CD14-positive monocyte (primary cell): ENCODE measurements around the gene WWOX. TPM values are rescaled to one million over a fixed set of nuclear protein-coding genes. Genes with fewer than 3 reads are reported as not detected.
A peak's percentile ranks its signal among the peaks of the same experiment; 100 is the strongest.
"Not testable (repeated sequence)": the region's sequence is repeated elsewhere in the genome, so short reads cannot be mapped to it uniquely, and the experiment has no call there.

ENCODE experiments used
- DNase-seq, 3 donors: peaks; one replicate each; pipeline ENCODE4 v3.0.0-alpha.2; 2011 to 2022
- H2AFZ ChIP-seq: 2 replicates; pipeline ENCODE4 v1.6.0; 2012; ENCODE audit warnings: mild to moderate bottlenecking, low read depth, low read length, inconsistent platforms; ENCODE audit not compliant: insufficient read depth, poor library complexity, severe bottlenecking
- H3K27ac ChIP-seq, 2 donors: 1 replicate in 1 of 2; 2 replicates in 1 of 2; pipeline ENCODE4 v1.5.1; 2012 to 2013; ENCODE audit warnings: low read length in 2 of 2, control low read depth in 1 of 2, inconsistent platforms in 1 of 2, low read depth in 1 of 2, mild to moderate bottlenecking in 1 of 2
- H3K27me3 ChIP-seq, 2 donors: one replicate each; pipeline versions ENCODE4 v1.6.0 to v1.6.1; 2011 to 2013; ENCODE audit warnings: low read length in 2 of 2; ENCODE audit not compliant: control insufficient read depth in 2 of 2, insufficient read depth in 2 of 2
- H3K36me3 ChIP-seq, 2 donors: replicated peaks in 1 of 2; 1 replicate in 1 of 2; 2 replicates in 1 of 2; pipeline versions ENCODE4 v1.5.1 to v1.6.1; 2012 to 2013; ENCODE audit warnings: low read length in 2 of 2, control low read depth in 1 of 2, inconsistent platforms in 1 of 2, mild to moderate bottlenecking in 1 of 2; ENCODE audit not compliant: insufficient read depth in 2 of 2, control insufficient read depth in 1 of 2
- H3K4me1 ChIP-seq, 2 donors: 1 replicate in 1 of 2; 2 replicates in 1 of 2; pipeline versions ENCODE4 v1.5.1 to v1.6.1; 2012 to 2013; ENCODE audit warnings: low read length in 2 of 2, control low read depth in 1 of 2, inconsistent platforms in 1 of 2, mild to moderate bottlenecking in 1 of 2, moderate library complexity in 1 of 2; ENCODE audit not compliant: insufficient read depth in 2 of 2, control insufficient read depth in 1 of 2
- H3K4me2 ChIP-seq: replicated peaks from 2 replicates; pipeline ENCODE3; 2012; ENCODE audit warnings: low read length, moderate library complexity, mild to moderate bottlenecking; ENCODE audit not compliant: poor library complexity, severe bottlenecking; ENCODE audit errors: extremely low read depth
- H3K4me3 ChIP-seq, 3 experiments: fragments of 200-600 bp in 1 of 3; sonication (generic) in 1 of 3; replicated peaks in 1 of 3; 1 replicate in 2 of 3; 2 replicates in 1 of 3; pipeline ENCODE4 v1.5.1; 2011 to 2013; ENCODE audit warnings: low read length in 3 of 3, mild to moderate bottlenecking in 3 of 3, control low read depth in 2 of 3, low read depth in 2 of 3, inconsistent platforms in 1 of 3, moderate library complexity in 1 of 3
- H3K79me2 ChIP-seq: 2 replicates; pipeline ENCODE4 v1.6.0; 2012; ENCODE audit warnings: mild to moderate bottlenecking, control low read depth, inconsistent platforms, low read length, moderate library complexity; ENCODE audit not compliant: insufficient read depth
- H3K9ac ChIP-seq: 2 replicates; pipeline ENCODE4 v1.6.0; 2017; ENCODE audit warnings: low read length, mild to moderate bottlenecking; ENCODE audit not compliant: insufficient read depth, poor library complexity, severe bottlenecking
- H3K9me3 ChIP-seq, 2 donors: replicated peaks in 1 of 2; 1 replicate in 1 of 2; 2 replicates in 1 of 2; pipeline versions ENCODE4 v1.5.1 to v1.6.1; 2012 to 2013; ENCODE audit warnings: low read length in 2 of 2, control low read depth in 1 of 2; ENCODE audit not compliant: control insufficient read depth in 1 of 2, insufficient read depth in 1 of 2
- H4K20me1 ChIP-seq: 2 replicates; pipeline ENCODE4 v1.6.0; 2012; ENCODE audit warnings: mild to moderate bottlenecking, low read length, control low read depth, moderate library complexity; ENCODE audit not compliant: insufficient read depth
- H3K27ac Mint-ChIP-seq, 7 donors: one replicate each; pipeline ENCODE4 v1.8.0; 2020; ENCODE audit warnings: mild to moderate bottlenecking in 7 of 7, mixed read lengths in 7 of 7, moderate library complexity in 6 of 7, inconsistent platforms in 2 of 7
- H3K27me3 Mint-ChIP-seq, 3 donors: one replicate each; pipeline ENCODE4 v1.8.0; 2021 to 2022; ENCODE audit warnings: low read depth in 3 of 3, mild to moderate bottlenecking in 3 of 3, mixed read lengths in 3 of 3, moderate library complexity in 3 of 3, inconsistent platforms in 1 of 3
- H3K36me3 Mint-ChIP-seq, 2 donors: one replicate each; pipeline ENCODE4 v1.8.0; 2020; ENCODE audit warnings: mixed read lengths in 2 of 2, inconsistent platforms in 1 of 2, mild to moderate bottlenecking in 1 of 2
- H3K4me1 Mint-ChIP-seq: one replicate; pipeline ENCODE4 v1.8.0; 2020; ENCODE audit warnings: mild to moderate bottlenecking, mixed read lengths
- H3K4me3 Mint-ChIP-seq, 2 donors: one replicate each; pipeline ENCODE4 v1.8.0; 2020; ENCODE audit warnings: mild to moderate bottlenecking in 2 of 2, mixed read lengths in 2 of 2, moderate library complexity in 1 of 2
- H3K9me3 Mint-ChIP-seq, 7 donors: one replicate each; pipeline ENCODE4 v1.8.0; 2020 to 2022; ENCODE audit warnings: mixed read lengths in 7 of 7, mild to moderate bottlenecking in 6 of 7, moderate library complexity in 6 of 7, inconsistent platforms in 2 of 7
- WGBS: methylation state at CpG from one replicate; pipeline ENCODE4 v1.1.5; 2013; ENCODE audit warnings: missing lambda C conversion rate; ENCODE audit not compliant: insufficient coverage; 5-methylcytosine and 5-hydroxymethylcytosine counted together
- intact Hi-C, 2 donors: fragments of 100-400 bp; cut with micrococcal nuclease; formaldehyde crosslinking; loops; one replicate each; pipeline versions ENCODE4 v1.15.0 to v1.15.1; 2023
- polyA plus RNA-seq, 3 donors: library from polyadenylated mRNA; depleted of rRNA in 1 of 3; unstranded in 2 of 3; stranded (reverse) in 1 of 3; fragments of 300-500 nt in 2 of 3; fragments of >200 nt in 1 of 3; fragmentation: Illumina TruSeq in 2 of 3; gene quantifications; 1 replicate in 2 of 3; 2 replicates in 1 of 3; pipeline ENCODE4 v1.2.3, GENCODE V29; 2012 to 2021
- TF ChIP-seq, protein P1 (sequence below): fragments of 200-600 bp; IDR thresholded peaks from one replicate; pipeline ENCODE4 v1.8.0; 2022; ENCODE audit warnings: antibody characterized with exemption, mild to moderate bottlenecking

WWOX gene
- polyA plus RNA-seq, 3 donors: 4.0 to 7.0 (median 6.3) TPM

DNA sequence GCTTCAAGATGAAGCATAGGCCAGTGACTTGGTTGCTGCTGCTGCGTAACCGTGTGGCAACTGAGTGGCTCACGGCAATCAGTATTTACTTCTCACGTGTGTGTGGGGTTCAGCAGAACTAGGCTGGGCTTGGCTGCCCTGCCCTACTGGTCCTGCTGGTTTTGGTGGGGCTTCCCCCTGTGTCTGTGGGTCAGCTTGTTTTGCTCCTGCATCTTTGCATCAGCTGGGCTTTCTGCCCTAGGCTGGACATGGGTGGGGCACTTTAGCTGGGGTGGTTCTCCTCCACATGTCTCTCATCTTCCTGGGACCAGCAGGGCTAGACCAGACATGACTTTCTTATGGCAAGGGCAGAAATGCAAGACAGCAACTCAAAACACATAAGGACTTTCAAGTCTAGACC, 950.6 kb downstream of the WWOX start:
- H3K36me3 Mint-ChIP-seq: no peaks in the 10 kb centered on the region
- no peak overlapping the region for H3K27ac Mint-ChIP-seq
- H3K4me3 Mint-ChIP-seq: no peak overlapping the region
- TF ChIP-seq, protein P1, sequence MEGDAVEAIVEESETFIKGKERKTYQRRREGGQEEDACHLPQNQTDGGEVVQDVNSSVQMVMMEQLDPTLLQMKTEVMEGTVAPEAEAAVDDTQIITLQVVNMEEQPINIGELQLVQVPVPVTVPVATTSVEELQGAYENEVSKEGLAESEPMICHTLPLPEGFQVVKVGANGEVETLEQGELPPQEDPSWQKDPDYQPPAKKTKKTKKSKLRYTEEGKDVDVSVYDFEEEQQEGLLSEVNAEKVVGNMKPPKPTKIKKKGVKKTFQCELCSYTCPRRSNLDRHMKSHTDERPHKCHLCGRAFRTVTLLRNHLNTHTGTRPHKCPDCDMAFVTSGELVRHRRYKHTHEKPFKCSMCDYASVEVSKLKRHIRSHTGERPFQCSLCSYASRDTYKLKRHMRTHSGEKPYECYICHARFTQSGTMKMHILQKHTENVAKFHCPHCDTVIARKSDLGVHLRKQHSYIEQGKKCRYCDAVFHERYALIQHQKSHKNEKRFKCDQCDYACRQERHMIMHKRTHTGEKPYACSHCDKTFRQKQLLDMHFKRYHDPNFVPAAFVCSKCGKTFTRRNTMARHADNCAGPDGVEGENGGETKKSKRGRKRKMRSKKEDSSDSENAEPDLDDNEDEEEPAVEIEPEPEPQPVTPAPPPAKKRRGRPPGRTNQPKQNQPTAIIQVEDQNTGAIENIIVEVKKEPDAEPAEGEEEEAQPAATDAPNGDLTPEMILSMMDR: no peak
- Histone ChIP-seq H3K79me2 (no peaks in the 10 kb centered on the region), H2AFZ (no peak overlapping the region), H3K27ac (no peak overlapping the region), H3K4me3 (no peak overlapping the region), H3K4me2 (no peak overlapping the region), H3K9me3 (no peaks in the 10 kb centered on the region), H3K27me3 (no peaks in the 10 kb centered on the region), H3K36me3 (no peaks in the 10 kb centered on the region), H4K20me1 (no peaks in the 10 kb centered on the region), H3K9ac (no peak overlapping the region), H3K4me1 (no peaks in the 10 kb centered on the region)
- 92% methylated on average over 4 of the region's 4 CpGs for WGBS
- H3K27me3 Mint-ChIP-seq: peaks cover 0 to 4% (median 1%) of the 10 kb centered on the region in 3 donors
- no peak for DNase-seq
- no peaks in the 10 kb centered on the region for H3K9me3 Mint-ChIP-seq
- no peaks in the 10 kb centered on the region for H3K4me1 Mint-ChIP-seq
- intact Hi-C loops: no loop called here

DNA sequence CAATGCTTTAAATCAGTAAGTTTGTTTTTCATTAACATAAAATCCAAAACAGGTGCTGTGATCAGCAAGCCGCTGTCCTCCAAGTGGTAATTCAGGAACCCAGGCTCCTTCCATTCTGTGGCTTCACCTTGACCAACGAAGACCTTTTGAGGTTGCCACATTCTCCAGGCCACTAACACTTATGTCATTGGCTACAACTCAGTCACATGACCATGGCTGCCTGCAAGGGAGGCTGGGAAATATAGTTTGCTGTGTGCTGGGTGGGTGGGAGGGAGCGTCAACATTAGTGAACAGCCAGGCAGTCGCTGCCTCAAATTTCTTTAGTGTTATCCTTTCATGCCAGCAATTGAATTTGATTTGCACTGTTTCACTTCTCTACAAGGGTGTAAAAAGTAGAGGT, 951.9 kb downstream of the WWOX start:
- H3K27ac Mint-ChIP-seq: no peak overlapping the region
- H3K27me3 Mint-ChIP-seq: peaks cover 0 to 4% (median 1%) of the 10 kb centered on the region in 3 donors
- Histone ChIP-seq H3K79me2 (no peaks in the 10 kb centered on the region), H3K36me3 (no peaks in the 10 kb centered on the region), H3K9ac (no peak overlapping the region), H3K4me3 (no peak overlapping the region), H3K27me3 (no peaks in the 10 kb centered on the region), H3K4me1 (no peaks in the 10 kb centered on the region), H4K20me1 (no peaks in the 10 kb centered on the region), H3K4me2 (no peak overlapping the region), H2AFZ (no peak overlapping the region), H3K27ac (no peak overlapping the region), H3K9me3 (no peaks in the 10 kb centered on the region)
- DNase-seq: no peak
- TF ChIP-seq, protein P1: no peak
- no peaks in the 10 kb centered on the region for H3K36me3 Mint-ChIP-seq
- H3K9me3 Mint-ChIP-seq: peaks cover 0 to 1% (median 0%) of the 10 kb centered on the region in 7 donors
- intact Hi-C loops: no loop called here
- H3K4me1 Mint-ChIP-seq: no peaks in the 10 kb centered on the region
- H3K4me3 Mint-ChIP-seq: no peak overlapping the region
- WGBS: 100% methylated on average over 1 of the region's 4 CpGs

DNA sequence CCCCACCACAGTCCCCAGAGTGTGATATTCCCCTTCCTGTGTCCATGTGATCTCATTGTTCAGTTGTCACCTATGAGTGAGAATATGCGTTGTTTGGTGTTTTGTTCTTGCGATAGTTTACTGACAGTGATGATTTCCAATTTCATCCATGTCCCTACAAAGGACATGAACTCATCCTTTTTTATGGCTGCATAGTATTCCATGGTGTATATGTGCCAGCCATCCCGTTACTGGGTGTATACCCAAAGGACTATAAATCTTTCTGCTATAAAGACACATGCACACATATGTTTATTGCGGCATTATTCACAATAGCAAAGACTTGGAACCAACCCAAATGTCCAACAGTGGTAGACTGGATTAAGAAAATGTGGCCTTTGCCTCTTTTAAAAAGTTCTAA, 952.7 kb downstream of the WWOX start:
- H3K4me3 ChIP-seq, H3K27ac ChIP-seq, H3K27me3 ChIP-seq, H3K4me2 ChIP-seq, H3K4me1 Mint-ChIP-seq, H3K79me2 ChIP-seq, H2AFZ ChIP-seq, H3K9me3 ChIP-seq, H4K20me1 ChIP-seq, H3K4me1 ChIP-seq, H3K9ac ChIP-seq, H3K4me3 Mint-ChIP-seq, intact Hi-C loops, H3K27me3 Mint-ChIP-seq, DNase-seq, H3K9me3 Mint-ChIP-seq, H3K36me3 Mint-ChIP-seq, H3K36me3 ChIP-seq: not testable (repeated sequence)
- WGBS: no CpG with 5 or more reads among the region's 4 CpGs
- H3K27ac Mint-ChIP-seq: peak overlapping the region in 1 of 7 donors; percentile 10
